ENCODE results near the gene PRTG. TPM values are rescaled to one million over a fixed set of nuclear protein-coding genes. Genes with fewer than 3 reads are reported as not detected.

Gene PRTG
- total RNA-seq, 4 donors from 2014 or later: 40.3 to 146 (median 89.0) TPM

DNA sequence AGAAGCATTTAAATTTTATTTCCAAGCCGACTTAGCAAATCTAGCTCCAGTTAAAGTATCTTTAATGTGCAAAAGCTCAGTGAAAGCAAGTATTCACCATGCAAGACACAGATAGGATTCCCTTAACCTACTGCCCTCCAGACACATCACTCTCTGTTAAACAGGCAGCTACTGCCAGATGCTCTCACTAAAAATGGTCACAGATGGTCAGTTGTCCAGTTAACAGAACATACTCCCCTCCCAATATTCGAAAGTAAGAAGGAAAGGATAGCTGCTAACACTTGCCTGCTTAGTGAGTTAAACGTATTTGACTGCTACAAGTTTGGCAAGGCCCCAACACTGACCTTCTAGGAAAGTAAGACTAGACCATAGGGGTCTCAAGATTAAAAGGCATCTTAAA is 73.7 kb downstream of the PRTG start:
- H3K27me3 ChIP-seq: no peaks in the 10 kb centered on the region
- H3K4me3 ChIP-seq (replicated peaks in 1 of 3): no peak overlapping the region
- peaks cover 4 to 5% of the 10 kb centered on the region in 2 donors for H3K4me1 ChIP-seq
- no peaks in the 10 kb centered on the region for H3K36me3 ChIP-seq
- H3K9me3 ChIP-seq: no peaks in the 10 kb centered on the region
- WGBS, 2 donors: 44 to 53% methylated on average over 3 of the region's 3 CpGs
- H3K27ac ChIP-seq: peak overlapping the region in 1 of 3 donors; percentile 36
- peak; percentile 34 to 44 for DNase-seq
- intact Hi-C loops (cut with DNase I): no loop called here
- TF ChIP-seq, protein P1, sequence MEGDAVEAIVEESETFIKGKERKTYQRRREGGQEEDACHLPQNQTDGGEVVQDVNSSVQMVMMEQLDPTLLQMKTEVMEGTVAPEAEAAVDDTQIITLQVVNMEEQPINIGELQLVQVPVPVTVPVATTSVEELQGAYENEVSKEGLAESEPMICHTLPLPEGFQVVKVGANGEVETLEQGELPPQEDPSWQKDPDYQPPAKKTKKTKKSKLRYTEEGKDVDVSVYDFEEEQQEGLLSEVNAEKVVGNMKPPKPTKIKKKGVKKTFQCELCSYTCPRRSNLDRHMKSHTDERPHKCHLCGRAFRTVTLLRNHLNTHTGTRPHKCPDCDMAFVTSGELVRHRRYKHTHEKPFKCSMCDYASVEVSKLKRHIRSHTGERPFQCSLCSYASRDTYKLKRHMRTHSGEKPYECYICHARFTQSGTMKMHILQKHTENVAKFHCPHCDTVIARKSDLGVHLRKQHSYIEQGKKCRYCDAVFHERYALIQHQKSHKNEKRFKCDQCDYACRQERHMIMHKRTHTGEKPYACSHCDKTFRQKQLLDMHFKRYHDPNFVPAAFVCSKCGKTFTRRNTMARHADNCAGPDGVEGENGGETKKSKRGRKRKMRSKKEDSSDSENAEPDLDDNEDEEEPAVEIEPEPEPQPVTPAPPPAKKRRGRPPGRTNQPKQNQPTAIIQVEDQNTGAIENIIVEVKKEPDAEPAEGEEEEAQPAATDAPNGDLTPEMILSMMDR (IDR thresholded peaks at IDR 0.05): no peak
- TF ChIP-seq POLR2A (IDR thresholded peaks at IDR 0.05): no peak

DNA sequence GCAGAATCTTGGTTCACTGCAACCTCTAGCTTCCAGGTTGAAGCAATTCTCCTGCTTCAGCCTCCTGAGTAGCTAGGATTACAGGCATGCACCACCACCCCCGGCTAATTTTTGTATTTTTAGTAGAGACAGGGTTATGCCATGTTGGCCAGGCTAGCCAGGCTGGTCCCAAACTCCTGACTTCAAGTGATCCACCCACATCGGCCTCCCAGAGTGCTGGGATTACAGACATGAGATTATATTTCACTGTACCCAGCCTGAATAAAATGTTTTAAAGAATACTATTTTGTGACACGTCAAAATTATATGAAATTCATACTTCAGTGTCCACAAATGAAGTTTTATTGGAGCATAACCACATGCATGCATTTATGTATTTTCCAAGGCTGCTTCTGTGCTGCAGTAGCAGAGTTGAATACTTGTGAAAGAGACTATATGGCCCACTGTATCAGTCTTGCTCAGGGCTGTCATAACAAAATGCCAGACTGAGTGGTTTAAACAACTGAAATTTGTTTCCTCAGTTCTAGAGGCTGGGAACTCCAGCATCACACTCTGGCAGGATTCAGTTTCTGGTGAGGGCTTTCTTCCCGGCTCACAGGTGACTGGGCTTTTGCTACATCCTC is 77.2 kb downstream of the PRTG start:
- peaks cover 5 to 9% of the 10 kb centered on the region in 2 donors for H3K4me1 ChIP-seq
- H3K36me3 ChIP-seq: no peaks in the 10 kb centered on the region
- no peaks in the 10 kb centered on the region for H3K27me3 ChIP-seq
- intact Hi-C loops (cut with DNase I): no loop called here
- H3K9me3 ChIP-seq: no peaks in the 10 kb centered on the region
- peak in 1 of 2 donors; percentile 32 for DNase-seq
- WGBS, 2 donors: 88 to 92% methylated on average over 4 of the region's 4 CpGs
- no peak overlapping the region for H3K27ac ChIP-seq
- H3K4me3 ChIP-seq (replicated peaks in 1 of 3): no peak overlapping the region
- TF ChIP-seq POLR2A (IDR thresholded peaks at IDR 0.05): no peak
- TF ChIP-seq, protein P1 (IDR thresholded peaks at IDR 0.05): no peak

DNA sequence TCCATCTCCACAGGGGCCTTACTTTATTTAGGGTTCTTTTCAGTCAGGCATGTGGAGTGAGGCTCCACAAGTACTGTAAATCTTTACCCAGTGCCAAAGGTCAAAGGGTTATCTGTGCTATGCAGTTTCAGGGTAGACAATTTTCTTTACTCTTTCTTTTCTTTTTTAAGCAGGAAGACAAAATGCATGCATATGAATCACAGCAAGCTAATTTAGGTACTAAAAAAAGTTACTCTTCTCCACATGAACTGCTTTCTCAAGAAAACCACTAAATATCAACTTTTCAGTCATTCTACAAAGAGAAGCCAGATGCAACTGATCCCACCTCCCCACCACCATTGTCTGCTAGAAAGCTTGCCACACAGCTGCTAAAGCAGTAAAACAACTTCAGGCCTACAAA is 81.5 kb downstream of the PRTG start:
- no peak for DNase-seq
- H3K4me1 ChIP-seq: peaks cover 5 to 9% of the 10 kb centered on the region in 2 donors
- intact Hi-C loops (cut with DNase I): no loop called here
- TF ChIP-seq, protein P1 (IDR thresholded peaks at IDR 0.05): no peak
- H3K27me3 ChIP-seq: no peaks in the 10 kb centered on the region
- no peaks in the 10 kb centered on the region for H3K36me3 ChIP-seq
- no peaks in the 10 kb centered on the region for H3K9me3 ChIP-seq
- H3K4me3 ChIP-seq (replicated peaks in 1 of 3): no peak overlapping the region
- H3K27ac ChIP-seq: no peak overlapping the region

DNA sequence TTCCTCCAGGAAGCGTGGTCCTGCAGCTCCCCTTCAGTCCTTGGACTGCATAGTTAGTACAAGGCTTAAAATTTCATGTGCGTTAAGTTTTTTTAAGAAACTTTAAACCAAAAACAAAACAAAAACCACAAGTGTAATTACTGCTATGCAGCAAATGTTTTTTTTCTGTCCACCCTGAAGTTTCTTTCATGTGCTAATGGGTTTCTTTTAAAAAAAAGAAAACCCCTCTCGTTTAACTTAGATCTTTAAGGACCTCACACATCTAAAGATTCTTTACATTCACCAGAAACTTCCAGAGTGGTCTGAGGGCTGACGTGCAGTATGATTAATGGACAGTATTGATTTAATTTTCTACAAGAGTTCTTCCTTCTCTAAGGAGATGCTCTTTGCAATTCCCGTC is 82.8 kb downstream of the PRTG start:
- intact Hi-C loops (cut with DNase I): no loop called here
- 81 to 84% methylated on average over 5 of the region's 5 CpGs for WGBS, 2 donors
- H3K36me3 ChIP-seq: no peaks in the 10 kb centered on the region
- H3K27me3 ChIP-seq: no peaks in the 10 kb centered on the region
- TF ChIP-seq, protein P1 (IDR thresholded peaks at IDR 0.05): no peak
- TF ChIP-seq POLR2A (IDR thresholded peaks at IDR 0.05): no peak
- no peak overlapping the region for H3K4me3 ChIP-seq (replicated peaks in 1 of 3)
- no peak overlapping the region for H3K27ac ChIP-seq
- H3K4me1 ChIP-seq: peaks cover 9 to 12% of the 10 kb centered on the region in 2 donors
- H3K9me3 ChIP-seq: no peaks in the 10 kb centered on the region
- DNase-seq: no peak

DNA sequence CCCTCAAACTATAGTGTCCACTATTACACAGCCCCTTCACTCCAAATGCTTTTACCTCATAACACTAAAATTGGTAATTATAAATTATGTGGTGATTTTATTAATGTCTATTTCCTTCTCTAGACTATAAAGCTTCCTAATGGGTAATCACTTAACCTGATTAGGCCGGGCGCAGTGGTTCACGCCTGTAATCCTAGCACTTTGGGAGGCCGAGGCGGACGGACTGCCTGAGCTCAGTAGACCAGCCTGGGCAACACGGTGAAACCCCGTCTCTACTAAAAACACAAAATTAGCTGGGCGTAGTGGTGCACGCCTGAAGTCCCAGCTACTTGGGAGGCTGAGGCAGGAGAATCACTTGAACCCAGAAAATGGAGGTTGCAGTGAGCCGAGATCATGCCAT is 83.5 kb downstream of the PRTG start:
- 94 to 96% methylated on average over 11 of the region's 11 CpGs for WGBS, 2 donors
- intact Hi-C loops (cut with DNase I): loop anchor here (10.0 kb wide), 1 partner anchor 85 kb away; the partner anchor contains the start of gene PRTG
- no peak for TF ChIP-seq POLR2A (IDR thresholded peaks at IDR 0.05)
- TF ChIP-seq, protein P1 (IDR thresholded peaks at IDR 0.05): no peak
- H3K27me3 ChIP-seq: no peaks in the 10 kb centered on the region
- DNase-seq: no peak
- H3K4me3 ChIP-seq (replicated peaks in 1 of 3): no peak overlapping the region
- peaks cover 11 to 12% of the 10 kb centered on the region in 2 donors for H3K4me1 ChIP-seq
- no peak overlapping the region for H3K27ac ChIP-seq
- H3K36me3 ChIP-seq: no peaks in the 10 kb centered on the region
- H3K9me3 ChIP-seq: no peaks in the 10 kb centered on the region
